SU-DHL-6 (cell line): Measurements from ENCODE around the gene CMTR1.

Experiments used
- H2AFZ ChIP-seq: fragments of 200-600 bp; sonication (generic); 2 replicates; pipeline ENCODE4 v1.6.1; 2014; ENCODE audit warnings: low read depth, mild to moderate bottlenecking, moderate library complexity, mixed read lengths, antibody characterized with exemption, low read length; ENCODE audit not compliant: severe bottlenecking
- H3F3A ChIP-seq: fragments of 200-600 bp; shearing (Covaris generic); 2 replicates; pipeline ENCODE4 v1.6.0; 2016; ENCODE audit warnings: antibody characterized with exemption, mild to moderate bottlenecking; ENCODE audit not compliant: insufficient read depth
- H3K27ac ChIP-seq: fragments of 200-600 bp; sonication (generic); 2 replicates; pipeline ENCODE4 v1.5.1; 2016; ENCODE audit warnings: low read depth, mild to moderate bottlenecking, low read length, moderate library complexity, mixed read lengths
- H3K27me3 ChIP-seq: fragments of 200-600 bp; sonication (generic), shearing (Covaris generic); 2 replicates; pipeline ENCODE4 v1.6.0; 2014; ENCODE audit warnings: mild to moderate bottlenecking, low read length
- H3K36me3 ChIP-seq: fragments of 200-600 bp; sonication (generic); 2 replicates; pipeline ENCODE4 v1.6.1; 2014; ENCODE audit warnings: mild to moderate bottlenecking, low read length, mixed read lengths
- H3K4me2 ChIP-seq: fragments of 300-600, 200-600 bp; shearing (Covaris generic), sonication (generic); 2 replicates; pipeline ENCODE4 v1.6.0; 2014; ENCODE audit warnings: low read length, low read depth, mild to moderate bottlenecking; ENCODE audit not compliant: poor library complexity, severe bottlenecking
- H3K4me3 ChIP-seq: fragments of 200-600 bp; sonication (generic); 2 replicates; pipeline ENCODE4 v1.5.1; 2014; ENCODE audit warnings: antibody characterized with exemption, low read length, mild to moderate bottlenecking, mixed read lengths; ENCODE audit not compliant: insufficient read depth, poor library complexity, severe bottlenecking
- H3K79me2 ChIP-seq: fragments of 200-600 bp; sonication (generic); 2 replicates; pipeline ENCODE4 v1.6.1; 2014; ENCODE audit warnings: mild to moderate bottlenecking, low read length, moderate library complexity; ENCODE audit not compliant: insufficient read depth
- H3K9ac ChIP-seq: fragments of 200-600 bp; sonication (generic); 2 replicates; pipeline ENCODE4 v1.7.0; 2014; ENCODE audit warnings: mild to moderate bottlenecking, low read length
- H3K9me2 ChIP-seq: fragments of 200-600 bp; sonication (generic); replicated peaks from 2 replicates; pipeline ENCODE4 v1.6.1; 2014; ENCODE audit warnings: low read length; ENCODE audit not compliant: insufficient read depth
- H3K9me3 ChIP-seq: fragments of 200-600 bp; sonication (generic); 2 replicates; pipeline ENCODE4 v1.6.1; 2014; ENCODE audit warnings: low read length, mixed read lengths; ENCODE audit not compliant: insufficient read depth
- H4K20me1 ChIP-seq: fragments of 200-600 bp; sonication (generic); 2 replicates; pipeline ENCODE4 v1.6.1; 2014; ENCODE audit warnings: low read depth, mild to moderate bottlenecking, antibody characterized with exemption, low read length, moderate library complexity, mixed read lengths
- CTCF ChIP-seq: fragments of 200-600 bp; sonication (generic); IDR thresholded peaks from one replicate; pipeline ENCODE4 v1.5.1; 2017; ENCODE audit warnings: antibody characterized with exemption, mild to moderate bottlenecking, low read length, moderate library complexity; ENCODE audit not compliant: insufficient read depth, poor library complexity, severe bottlenecking
- EZH2phosphoT487 ChIP-seq: fragments of 200-600 bp; sonication (generic), shearing (Covaris generic); conservative IDR thresholded peaks from 2 replicates; pipeline ENCODE4 v1.6.1; 2018; ENCODE audit warnings: mild to moderate bottlenecking, antibody characterized with exemption, low read length, moderate library complexity, mixed read lengths

The CMTR1 gene

GRCh38 chr6:37473364-37474095, 40.5 kb downstream of the CMTR1 start:
- no peak for TF ChIP-seq EZH2phosphoT487
- TF ChIP-seq CTCF: no peak
- no peak overlapping the region for H3K4me2 ChIP-seq
- H3K9me3 ChIP-seq: no peaks in the 10 kb centered on the region
- no peak overlapping the region for H3K9ac ChIP-seq
- no peaks in the 10 kb centered on the region for H3K9me2 ChIP-seq
- no peaks in the 10 kb centered on the region for H4K20me1 ChIP-seq
- no peak overlapping the region for H2AFZ ChIP-seq
- no peaks in the 10 kb centered on the region for H3F3A ChIP-seq
- no peak overlapping the region for H3K4me3 ChIP-seq
- no peaks in the 10 kb centered on the region for H3K27me3 ChIP-seq
- no peaks in the 10 kb centered on the region for H3K79me2 ChIP-seq
- H3K36me3 ChIP-seq: no peaks in the 10 kb centered on the region
- no peak overlapping the region for H3K27ac ChIP-seq

GRCh38 chr6:37474316-37474715, 41.3 kb downstream of the CMTR1 start:
- Histone ChIP-seq H3K36me3 (no peaks in the 10 kb centered on the region), H3F3A (no peaks in the 10 kb centered on the region), H3K9me2 (no peaks in the 10 kb centered on the region), H4K20me1 (no peaks in the 10 kb centered on the region), H3K27me3 (no peaks in the 10 kb centered on the region), H3K4me2 (no peak overlapping the region), H3K9me3 (no peaks in the 10 kb centered on the region), H2AFZ (no peak overlapping the region), H3K4me3 (no peak overlapping the region), H3K79me2 (no peaks in the 10 kb centered on the region), H3K27ac (no peak overlapping the region), H3K9ac (no peak overlapping the region)
- TF ChIP-seq EZH2phosphoT487 (no peak), CTCF (no peak)

GRCh38 chr6:37477191-37477590, 44.2 kb downstream of the CMTR1 start:
- H2AFZ ChIP-seq: no peak overlapping the region
- no peaks in the 10 kb centered on the region for H3F3A ChIP-seq
- H3K36me3 ChIP-seq: no peaks in the 10 kb centered on the region
- no peak overlapping the region for H3K27ac ChIP-seq
- TF ChIP-seq CTCF: no peak
- TF ChIP-seq EZH2phosphoT487: no peak
- H3K9me2 ChIP-seq: no peaks in the 10 kb centered on the region
- H3K4me2 ChIP-seq: no peak overlapping the region
- no peaks in the 10 kb centered on the region for H3K27me3 ChIP-seq
- no peaks in the 10 kb centered on the region for H3K9me3 ChIP-seq
- no peaks in the 10 kb centered on the region for H4K20me1 ChIP-seq
- no peak overlapping the region for H3K4me3 ChIP-seq
- H3K79me2 ChIP-seq: no peaks in the 10 kb centered on the region
- no peak overlapping the region for H3K9ac ChIP-seq
